ENCODE data around the gene DNHD1.

The DNHD1 gene

GRCh38 chr11:6474413-6474792, 22.7 kb upstream of the DNHD1 start:
- TF ChIP-seq, protein P1, sequence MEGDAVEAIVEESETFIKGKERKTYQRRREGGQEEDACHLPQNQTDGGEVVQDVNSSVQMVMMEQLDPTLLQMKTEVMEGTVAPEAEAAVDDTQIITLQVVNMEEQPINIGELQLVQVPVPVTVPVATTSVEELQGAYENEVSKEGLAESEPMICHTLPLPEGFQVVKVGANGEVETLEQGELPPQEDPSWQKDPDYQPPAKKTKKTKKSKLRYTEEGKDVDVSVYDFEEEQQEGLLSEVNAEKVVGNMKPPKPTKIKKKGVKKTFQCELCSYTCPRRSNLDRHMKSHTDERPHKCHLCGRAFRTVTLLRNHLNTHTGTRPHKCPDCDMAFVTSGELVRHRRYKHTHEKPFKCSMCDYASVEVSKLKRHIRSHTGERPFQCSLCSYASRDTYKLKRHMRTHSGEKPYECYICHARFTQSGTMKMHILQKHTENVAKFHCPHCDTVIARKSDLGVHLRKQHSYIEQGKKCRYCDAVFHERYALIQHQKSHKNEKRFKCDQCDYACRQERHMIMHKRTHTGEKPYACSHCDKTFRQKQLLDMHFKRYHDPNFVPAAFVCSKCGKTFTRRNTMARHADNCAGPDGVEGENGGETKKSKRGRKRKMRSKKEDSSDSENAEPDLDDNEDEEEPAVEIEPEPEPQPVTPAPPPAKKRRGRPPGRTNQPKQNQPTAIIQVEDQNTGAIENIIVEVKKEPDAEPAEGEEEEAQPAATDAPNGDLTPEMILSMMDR (conservative IDR thresholded peaks at IDR 0.05): no peak; the same call in 1 of the 2 replicates
- peak overlapping the region; percentile 100 for H3K27ac ChIP-seq

- TF ChIP-seq, protein P1 (conservative IDR thresholded peaks at IDR 0.05): no peak
- H3K27ac ChIP-seq: peak overlapping the region; percentile 100
Observed at GRCh38 chr11:6474806-6475500, 22.1 kb upstream of the DNHD1 start.

DNA sequence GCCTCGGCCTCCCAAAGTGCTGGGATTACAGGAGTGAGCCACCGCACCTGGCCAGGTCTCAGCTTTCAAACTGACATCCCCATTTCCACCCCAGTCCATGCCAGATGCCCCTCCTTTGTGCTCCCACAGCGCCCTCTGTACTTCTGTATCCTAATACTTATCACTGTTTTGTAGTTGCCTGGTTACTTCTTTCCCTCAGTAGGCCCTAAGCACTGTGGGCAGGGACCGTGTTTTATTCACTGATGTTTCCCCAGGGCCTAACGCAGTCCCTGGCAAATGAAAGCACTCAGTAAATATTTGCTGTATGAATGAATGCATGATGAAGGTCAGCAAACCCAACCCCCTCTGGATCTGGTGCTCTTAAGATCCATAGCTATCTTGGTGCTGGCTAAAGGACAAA, 21.1 kb upstream of the DNHD1 start:
- H3K27ac ChIP-seq: peak overlapping the region; percentile 100
- TF ChIP-seq, protein P1 (conservative IDR thresholded peaks at IDR 0.05): no peak

GRCh38 chr11:6476571-6476970, 20.5 kb upstream of the DNHD1 start:
- H3K27ac ChIP-seq: peak overlapping the region; percentile 100; the same call in 1 of the 2 replicates

GRCh38 chr11:6480299-6480914, 16.7 kb upstream of the DNHD1 start:
- peak overlapping the region; percentile 80 for H3K27ac ChIP-seq
- TF ChIP-seq, protein P1 (conservative IDR thresholded peaks at IDR 0.05): no peak

More at GRCh38 chr11:6476571-6476970, 20.5 kb upstream of the DNHD1 start:
- TF ChIP-seq, protein P1 (conservative IDR thresholded peaks at IDR 0.05): no peak

DNA sequence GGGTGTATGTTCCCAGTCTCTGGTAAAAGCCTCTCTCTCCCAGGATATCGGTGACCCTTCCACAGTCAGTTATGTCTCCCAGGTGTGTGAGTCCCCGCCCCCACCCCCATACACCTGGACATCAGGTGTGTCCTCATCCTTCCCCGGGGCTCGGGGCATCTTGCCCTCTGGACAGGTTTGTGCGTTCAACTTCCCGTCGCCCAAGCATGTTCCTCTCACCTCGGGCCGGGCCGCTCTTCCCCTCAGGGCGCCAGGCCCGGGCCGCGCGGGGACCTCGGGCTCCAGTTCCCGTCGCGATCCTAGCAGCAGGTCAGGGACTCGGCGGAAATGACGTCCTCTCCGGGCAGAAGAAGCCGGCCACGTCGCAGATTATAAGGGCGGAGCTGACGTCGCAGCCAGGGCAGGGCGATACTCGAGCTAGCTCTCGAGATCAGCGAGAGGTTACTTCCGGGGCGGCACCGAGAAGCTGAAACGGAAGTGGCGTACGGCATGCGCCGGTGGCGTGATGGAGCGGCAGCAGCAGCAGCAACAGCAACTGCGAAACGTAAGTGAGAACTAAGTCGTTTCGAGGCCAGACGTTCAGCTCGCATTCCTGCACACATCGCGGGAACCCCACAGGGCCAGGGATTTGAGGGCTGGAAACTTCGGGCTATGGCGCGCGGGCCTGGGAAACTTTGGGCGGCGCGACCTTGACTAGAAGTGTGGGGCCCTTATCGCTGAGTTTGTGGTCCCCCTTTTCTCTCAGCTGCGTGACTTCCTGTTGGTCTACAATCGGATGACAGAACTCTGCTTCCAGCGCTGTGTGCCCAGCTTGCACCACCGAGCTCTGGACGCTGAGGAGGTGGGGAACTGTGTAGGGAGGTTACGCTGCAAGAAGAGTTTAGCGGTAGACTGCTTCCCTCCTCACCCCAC, 15.8 kb upstream of the DNHD1 start, which contains the start of the genes ARFIP2 and TIMM10B:
Gene ARFIP2 (minus strand): TSS at position 320 of the 912 bp plus-strand sequence. CDS start 910 bp downstream, outside the sequence.
Gene TIMM10B (plus strand): TSS at position 490 of the 912 bp plus-strand sequence. CDS start 16 bp downstream, at position 506.
- TF ChIP-seq, protein P1 (conservative IDR thresholded peaks at IDR 0.05): no peak
- H3K27ac ChIP-seq: peak within 1 kb of the TSS; percentile 80

GRCh38 chr11:6481924-6482275, 15.2 kb upstream of the DNHD1 start:
- TF ChIP-seq, protein P1 (conservative IDR thresholded peaks at IDR 0.05): no peak
- peak overlapping the region; percentile 80 for H3K27ac ChIP-seq
